ENCODE results near the gene KIF26B.
A peak's percentile ranks its signal among the peaks of the same experiment; 100 is the strongest.

KIF26B gene

DNA sequence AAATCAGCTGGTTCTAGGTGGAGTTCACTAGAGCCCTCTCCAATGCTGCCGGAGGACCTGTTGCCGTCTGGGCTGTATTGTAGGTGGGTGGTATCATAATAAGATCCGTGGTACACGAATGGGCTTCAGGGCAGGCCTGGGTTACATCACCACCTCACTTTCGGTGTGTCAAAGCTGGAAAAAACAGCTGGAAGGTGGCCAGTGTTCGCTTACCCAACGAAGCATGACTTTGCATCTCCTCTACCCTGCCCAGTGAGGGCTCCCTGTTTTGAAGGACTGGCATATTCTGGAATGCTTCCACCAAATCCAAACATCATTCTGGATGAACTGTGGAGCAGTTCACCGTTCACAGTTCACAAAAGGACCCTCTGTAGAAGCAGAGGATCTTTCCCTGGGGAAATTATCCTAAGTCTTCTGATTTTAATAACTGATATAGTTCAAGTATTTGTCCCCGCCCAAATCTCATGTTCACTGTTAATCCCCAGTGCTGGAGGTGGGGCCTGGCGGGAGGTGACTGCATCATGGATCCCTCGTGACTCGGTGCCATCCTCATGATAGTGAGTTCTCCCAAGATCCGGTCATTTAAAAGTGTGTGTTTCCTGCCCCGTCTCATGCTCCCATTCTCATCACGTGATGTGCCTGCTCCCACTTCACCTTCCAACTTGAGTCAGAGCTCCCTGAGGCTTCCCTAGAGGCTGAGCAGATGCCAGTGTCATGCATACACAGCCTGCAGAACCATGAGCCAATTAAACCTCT, 429.0 kb downstream of the KIF26B start:
- peak; percentile 4 for DNase-seq

DNA sequence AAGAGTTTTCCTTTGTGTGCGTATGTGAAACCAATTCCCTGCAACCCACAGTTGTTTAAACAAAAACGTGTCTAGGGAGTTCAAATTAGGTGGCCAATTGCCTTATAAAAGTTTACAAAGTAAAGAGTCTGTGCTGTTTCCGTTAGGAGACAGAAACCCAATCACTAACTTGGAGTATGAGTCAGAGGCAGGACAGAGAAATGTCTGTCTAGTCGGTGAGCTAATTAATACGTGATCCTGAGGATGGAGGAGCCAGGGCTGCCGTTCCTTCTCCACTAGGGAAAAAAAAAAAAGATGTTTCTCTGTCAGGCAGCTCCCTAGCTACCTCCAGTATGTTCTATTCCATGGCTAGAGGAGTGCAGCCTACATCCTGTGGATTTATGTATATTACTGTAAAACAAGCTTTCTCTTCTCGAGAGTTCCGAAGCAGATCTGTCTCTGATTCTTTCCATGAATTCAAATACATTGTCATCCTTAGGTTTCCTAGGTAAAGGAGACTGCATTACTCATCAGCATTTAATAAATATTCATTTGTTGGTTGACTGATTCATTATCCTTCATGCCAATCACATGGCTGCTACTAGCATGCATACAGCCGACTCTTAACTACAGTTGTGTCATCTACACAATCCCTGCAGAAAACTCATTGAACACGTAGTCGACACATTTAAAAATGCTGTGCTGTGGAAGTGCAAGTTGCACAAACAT, 430.6 kb downstream of the KIF26B start:
- no peak for DNase-seq

DNA sequence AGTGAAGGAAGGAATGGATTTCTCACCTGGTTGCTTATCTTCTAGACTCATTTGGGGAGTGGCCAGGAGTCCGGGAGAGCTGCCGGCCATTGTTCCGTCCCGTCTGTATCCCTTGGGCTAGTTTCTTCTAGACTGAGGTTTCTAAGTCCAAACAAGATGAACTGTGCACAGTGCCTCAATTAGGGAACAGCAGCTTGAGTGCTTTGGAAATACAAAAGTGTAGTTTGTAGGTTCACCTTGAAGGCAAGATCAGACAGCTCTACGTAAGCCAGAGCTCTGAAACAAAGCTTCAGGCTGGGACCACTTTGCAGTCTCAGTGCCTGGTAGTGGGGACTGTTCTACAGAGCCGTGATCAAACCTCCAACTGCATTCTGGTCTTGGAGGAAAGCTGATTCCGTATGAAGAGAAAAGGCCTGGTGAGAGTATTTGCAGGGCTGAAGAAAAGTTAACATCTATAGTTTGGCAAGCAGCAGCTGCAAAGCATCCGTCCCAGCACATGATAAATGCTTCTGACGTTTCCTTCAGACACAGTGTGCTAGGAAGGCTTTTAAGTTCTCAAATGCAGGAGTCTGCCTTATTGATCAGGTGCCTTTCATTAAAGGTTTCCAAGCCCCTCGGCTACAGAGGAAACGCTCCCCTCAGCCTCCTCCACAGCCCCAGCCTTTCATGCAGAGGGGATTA, 432.8 kb downstream of the KIF26B start:
- DNase-seq = no peak

DNA sequence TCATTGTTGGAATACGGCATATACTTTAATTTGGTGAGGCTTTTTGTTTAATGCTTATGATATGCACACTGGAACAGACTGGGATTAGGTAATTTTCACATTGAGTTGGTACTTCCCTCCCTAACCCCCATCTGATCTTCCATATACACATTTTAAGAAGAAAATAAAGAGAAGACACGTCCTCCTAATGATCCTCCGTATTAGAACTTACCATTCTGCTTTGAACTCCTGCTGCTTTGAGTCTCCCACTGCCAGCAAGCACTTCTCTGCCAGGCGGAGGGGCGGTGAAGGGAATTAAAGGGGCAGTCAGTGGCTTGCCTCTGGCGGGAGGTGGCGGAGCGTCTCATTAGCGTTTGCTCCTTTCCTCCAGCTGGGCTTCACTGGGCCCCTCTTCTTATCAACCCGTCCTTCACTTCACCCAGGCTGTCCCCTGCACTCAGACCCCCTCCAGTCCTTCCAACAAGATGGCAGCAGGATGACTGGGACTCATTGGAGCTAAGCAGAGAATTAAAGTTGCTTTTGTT, 433.4 kb downstream of the KIF26B start:
- no peak for DNase-seq

GRCh38 chr1:245589316-245589715, 434.5 kb downstream of the KIF26B start:
- no peak for DNase-seq

- DNase-seq = no peak
These were observed 435.1 kb downstream of the KIF26B start for GRCh38 chr1:245589906-245590305.

- DNase-seq = no peak
These were observed 435.9 kb downstream of the KIF26B start for GRCh38 chr1:245590726-245591125.

DNA sequence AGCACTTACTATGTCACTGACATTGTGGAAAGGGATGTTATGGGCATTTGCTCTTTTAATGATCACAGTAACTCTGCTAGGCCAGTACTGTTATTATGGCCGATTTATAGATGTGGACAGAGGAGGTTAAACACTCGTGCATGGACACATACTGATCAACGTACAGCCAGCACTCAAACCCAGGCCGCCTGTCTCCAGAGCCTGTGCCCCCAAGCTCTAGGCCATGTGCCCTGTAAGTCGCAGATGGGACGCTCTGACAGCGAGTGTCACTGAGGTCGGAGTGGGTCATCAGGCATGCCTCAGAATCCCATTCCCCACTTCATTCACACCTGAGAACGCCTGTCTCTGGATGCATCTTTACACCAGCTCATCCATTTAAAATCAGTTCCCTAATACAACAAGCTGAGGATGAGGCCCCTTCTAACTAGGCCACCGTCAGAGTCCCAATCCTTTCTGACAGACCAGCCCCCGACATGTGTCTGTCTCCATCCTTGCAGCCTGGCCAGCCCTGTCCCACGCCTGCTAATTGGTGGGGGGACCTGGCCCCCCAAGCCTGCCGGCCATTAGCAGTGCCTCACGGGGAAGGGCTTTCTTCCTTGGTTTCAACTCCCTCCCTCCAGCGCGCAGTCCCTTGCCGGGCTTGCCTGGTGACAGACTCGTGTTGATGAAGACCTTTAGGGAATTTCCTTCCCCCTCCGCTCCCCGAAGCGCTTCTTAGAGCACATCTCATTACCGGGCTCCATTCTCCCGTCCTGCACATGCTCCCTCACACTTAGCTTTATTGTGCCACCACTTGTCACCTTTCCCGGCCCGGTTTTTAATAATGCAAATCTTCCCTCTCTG, 436.8 kb downstream of the KIF26B start:
- no peak for DNase-seq

GRCh38 chr1:245592189-245592460, 437.3 kb downstream of the KIF26B start:
- no peak for DNase-seq

GRCh38 chr1:245598524-245599305, 443.9 kb downstream of the KIF26B start:
- no peak for DNase-seq

- DNase-seq = no peak
These were observed 444.8 kb downstream of the KIF26B start for GRCh38 chr1:245599371-245600174.

GRCh38 chr1:245600658-245601057, 445.9 kb downstream of the KIF26B start:
- no peak for DNase-seq

- no peak for DNase-seq
These were observed 448.6 kb downstream of the KIF26B start for GRCh38 chr1:245603311-245603865.

DNA sequence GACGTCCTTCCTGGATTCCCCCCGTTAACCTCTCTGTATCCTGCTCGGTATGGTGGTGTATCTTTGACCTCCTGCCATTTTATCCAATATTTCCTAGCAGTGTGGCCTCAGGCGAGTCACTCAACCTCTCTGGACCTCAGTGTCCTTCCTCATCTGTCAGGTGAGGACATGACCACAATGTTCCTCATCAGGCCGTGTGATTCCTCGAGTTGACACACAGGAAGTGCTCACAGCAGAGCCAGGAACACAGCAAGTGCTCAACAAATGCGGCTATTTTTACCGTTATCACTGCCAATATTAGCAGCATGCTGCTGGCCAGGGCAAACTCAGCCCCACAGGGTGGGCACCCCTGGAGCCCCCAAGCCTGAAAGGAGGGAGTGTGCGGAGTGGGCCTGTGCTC, 450.2 kb downstream of the KIF26B start:
- no peak for DNase-seq

GRCh38 chr1:245605480-245606156, 450.8 kb downstream of the KIF26B start:
- no peak for DNase-seq

DNA sequence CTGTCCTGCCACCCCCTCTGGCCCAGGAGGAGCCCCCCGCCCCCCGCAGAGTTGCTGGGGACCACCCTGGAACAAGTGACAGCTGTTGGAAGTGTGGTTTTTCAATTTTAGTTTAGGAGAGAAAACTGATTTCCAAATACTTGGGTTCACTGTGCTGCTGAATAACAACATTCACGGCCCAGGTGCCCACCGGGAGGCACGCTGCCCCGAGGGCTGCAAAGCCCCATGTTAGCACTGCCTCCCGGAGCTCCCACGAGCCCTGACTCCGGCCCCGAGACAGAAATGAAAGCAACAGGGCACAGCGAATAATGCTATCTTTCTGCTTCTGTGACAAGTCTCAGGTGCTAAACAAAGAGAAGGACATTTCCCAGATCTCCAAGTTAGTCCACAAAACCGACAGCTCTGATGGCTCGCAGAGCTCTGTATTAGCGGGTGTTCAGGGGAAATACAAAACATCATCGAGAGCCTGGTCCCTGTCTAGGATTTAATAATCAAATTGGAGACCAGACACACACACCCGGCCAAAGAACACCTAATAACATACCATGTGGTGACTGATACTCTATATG, 451.5 kb downstream of the KIF26B start:
- DNase-seq = no peak

- no peak for DNase-seq
These were observed 453.5 kb downstream of the KIF26B start for GRCh38 chr1:245608271-245608670.

- no peak for DNase-seq
These were observed 454.8 kb downstream of the KIF26B start for GRCh38 chr1:245609354-245610150.

DNA sequence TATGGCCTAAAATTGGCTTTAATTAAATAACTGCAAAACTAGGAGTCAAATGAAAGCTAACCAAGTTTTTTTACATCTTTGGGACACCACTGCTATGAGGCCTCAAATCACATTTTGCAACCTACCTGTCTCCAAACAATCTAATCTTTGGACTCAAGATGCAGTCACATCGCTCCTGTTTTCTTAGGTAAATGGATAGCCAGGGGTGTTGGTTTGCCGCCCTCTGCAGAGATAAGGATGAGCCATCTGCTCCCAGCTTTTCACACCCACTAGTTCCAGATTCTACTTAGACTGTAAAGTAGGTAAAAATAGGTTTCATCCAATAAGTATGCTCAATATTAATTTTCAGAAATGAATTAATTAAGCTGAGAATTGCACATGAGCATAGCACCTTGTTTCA, 456.5 kb downstream of the KIF26B start:
- no peak for DNase-seq

All from NCI-H2029 treated with DMSO at 0.1 percent for 48 hours (cell line).